GM12878 (cell line): ENCODE data around the gene ABCC2. TPM values are rescaled to one million over a fixed set of nuclear protein-coding genes. Genes with fewer than 3 reads are reported as not detected.

Source experiments
- ATAC-seq: fragments of 200-7000 bp; cut with Tn5 transposase; 3 replicates; pipeline ENCODE4 v1.9.1; 2020; ENCODE audit warnings: mild to moderate bottlenecking, moderate library complexity
- BruUV-seq: library from RNA; stranded (reverse); fragments of 400-500 nt; replicated peaks from 2 replicates; lab custom pipeline; 2021; lab: Mats Ljungman, UMichigan
- CTCF ChIA-PET: fragments of 300-600 bp; sonication (Branson Sonifier 250); formaldehyde crosslinking; extraction: SDS; loops from one replicate; lab custom pipeline; 2021; ENCODE audit warnings: inconsistent platforms; lab: Yijun Ruan, JAX
- POLR2A ChIA-PET: fragments of 350-600 bp; formaldehyde crosslinking; extraction: SDS; loops from one replicate; lab custom pipeline; 2021; ENCODE audit warnings: inconsistent platforms; lab: Charles Lee
- RAD21 ChIA-PET: fragments of 300-600 bp; sonication (Branson Sonifier 250); formaldehyde crosslinking; loops from one replicate; lab custom pipeline; 2023; ENCODE audit warnings: antibody characterized with exemption; ENCODE audit not compliant: unreplicated experiment; lab: Charles Lee
- SMC1A ChIA-PET: fragments of 300-600 bp; sonication (Branson Sonifier 250); formaldehyde crosslinking; loops from one replicate; lab custom pipeline; 2023; ENCODE audit not compliant: unreplicated experiment, uncharacterized antibody; lab: Charles Lee
- DNase-seq: peaks from one replicate; pipeline ENCODE4 v3.0.0-alpha.2; 2011; ENCODE audit warnings: low read depth, low spot score
- FAIRE-seq: peaks from 3 replicates; lab custom pipeline; 2011; peaks lifted over from hg19 to GRCh38; lab: Jason Lieb, UNC
- H2AFZ ChIP-seq: 2 replicates; pipeline ENCODE4 v1.6.0; 2011; ENCODE audit warnings: low read depth, low read length, control low read depth; ENCODE audit not compliant: control insufficient read depth
- H3K27ac ChIP-seq: 2 replicates; pipeline ENCODE4 v1.5.1; 2011; ENCODE audit warnings: control low read depth; ENCODE audit not compliant: control insufficient read depth, insufficient read depth
- H3K27me3 ChIP-seq, 2 experiments: replicated peaks in 1 of 2; 2 replicates each; pipeline versions ENCODE4 v1.6.0 to v1.6.1; 2011; ENCODE audit warnings: low read length in 1 of 2; ENCODE audit not compliant: control insufficient read depth in 2 of 2, insufficient read depth in 2 of 2
- H3K36me3 ChIP-seq, 2 experiments: 2 replicates each; pipeline ENCODE4 v1.5.1; 2011; ENCODE audit warnings: low read length in 1 of 2; ENCODE audit not compliant: control insufficient read depth in 2 of 2, insufficient read depth in 2 of 2
- H3K4me1 ChIP-seq: 2 replicates; pipeline ENCODE4 v1.6.1; 2011; ENCODE audit warnings: mild to moderate bottlenecking, low read length, moderate library complexity, mixed read lengths; ENCODE audit not compliant: control insufficient read depth, insufficient read depth
- H3K4me2 ChIP-seq: 2 replicates; pipeline ENCODE4 v1.6.0; 2011; ENCODE audit warnings: control low read depth; ENCODE audit not compliant: control insufficient read depth, insufficient read depth
- H3K4me3 ChIP-seq: fragments of 200-600 bp; sonication (generic); 2 replicates; pipeline ENCODE4 v1.5.1; 2016
- H3K79me2 ChIP-seq: 2 replicates; pipeline ENCODE4 v1.6.0; 2011; ENCODE audit warnings: low read length; ENCODE audit not compliant: control insufficient read depth, insufficient read depth
- H3K9ac ChIP-seq: 2 replicates; pipeline ENCODE4 v1.8.0; 2011; ENCODE audit warnings: low read length, control low read depth, mixed read lengths; ENCODE audit not compliant: control insufficient read depth, insufficient read depth
- H3K9me3 ChIP-seq: replicated peaks from 3 replicates; pipeline ENCODE4 v1.5.1; 2011; ENCODE audit warnings: mild to moderate bottlenecking, low read length; ENCODE audit not compliant: control insufficient read depth, insufficient read depth
- H4K20me1 ChIP-seq: 2 replicates; pipeline ENCODE4 v1.6.0; 2011; ENCODE audit not compliant: control insufficient read depth, insufficient read depth
- ASH2L ChIP-seq: fragments of 300-600, 200-600 bp; sonication (generic); IDR thresholded peaks from 2 replicates; pipeline ENCODE4 v1.6.1; 2017; ENCODE audit warnings: low read depth, mild to moderate bottlenecking, borderline replicate concordance
- BRCA1 ChIP-seq: IDR thresholded peaks from 2 replicates; pipeline ENCODE4 v1.6.1; 2011; ENCODE audit warnings: low read depth, low read length, improper control_type of control experiment
- CBX5 ChIP-seq: sonication (generic); IDR thresholded peaks from 2 replicates; pipeline ENCODE4 v1.6.1; 2016; ENCODE audit warnings: low read depth, moderate library complexity, mild to moderate bottlenecking, inconsistent platforms
- EED ChIP-seq: sonication (generic); IDR thresholded peaks from 2 replicates; pipeline ENCODE4 v1.6.1; 2016; ENCODE audit warnings: antibody characterized with exemption, low read depth
- FOS ChIP-seq: IDR thresholded peaks from 3 replicates; pipeline ENCODE4 v1.6.1; 2011; ENCODE audit warnings: borderline replicate concordance; ENCODE audit not compliant: insufficient read length; ENCODE audit errors: extremely low read depth
- GATAD2B ChIP-seq: fragments of 450-650 bp; conservative IDR thresholded peaks from 2 replicates; pipeline ENCODE4 v1.6.1; 2017; ENCODE audit warnings: low read depth, mild to moderate bottlenecking, moderate library complexity
- RBBP5 ChIP-seq: fragments of 200-600 bp; sonication (generic); conservative IDR thresholded peaks from 2 replicates; pipeline ENCODE4 v1.6.1; 2016
- STAT1 ChIP-seq: fragments of 450-650 bp; conservative IDR thresholded peaks from 2 replicates; pipeline ENCODE4 v1.6.1; 2014; ENCODE audit warnings: antibody characterized with exemption, mild to moderate bottlenecking
- SUPT20H ChIP-seq: IDR thresholded peaks from 2 replicates; pipeline ENCODE4 v1.6.1; 2011; ENCODE audit warnings: low read depth, mild to moderate bottlenecking, low read length, moderate library complexity, borderline replicate concordance; ENCODE audit not compliant: control insufficient read depth
- ZNF207 ChIP-seq: fragments of 450-650 bp; IDR thresholded peaks from 2 replicates; pipeline ENCODE4 v1.6.1; 2014; ENCODE audit warnings: antibody characterized with exemption, mild to moderate bottlenecking, borderline replicate concordance
- ZNF274 ChIP-seq: IDR thresholded peaks from one replicate; pipeline ENCODE4 v1.8.0; 2011; ENCODE audit not compliant: insufficient read length, insufficient read depth
- WGBS: methylation state at CpG from one replicate; pipeline ENCODE4 v1.1.6; 2016; ENCODE audit warnings: low lambda C conversion rate; ENCODE audit not compliant: insufficient replicate concordance, insufficient coverage; ENCODE audit errors: missing lambda C conversion rate; 5-methylcytosine and 5-hydroxymethylcytosine counted together
- in situ Hi-C: fragments of 300-500 bp; cut with MboI; formaldehyde crosslinking; loops from 9 replicates; pipeline ENCODE4 v1.14.3; 2018; ENCODE audit warnings: mixed read lengths
- intact Hi-C: fragments of 100-400 bp; cut with micrococcal nuclease; formaldehyde crosslinking; loops from one replicate; pipeline ENCODE4 v1.14.2; 2022; ENCODE audit not compliant: unreplicated experiment
- polyA plus RNA-seq, 11 experiments: library from polyadenylated mRNA; depleted of rRNA in 4 of 11; unstranded in 6 of 11; stranded (reverse) in 5 of 11; fragments of >200 nt; fragmentation: Nextera tagmentation in 4 of 11; fragmentation: Illumina TruSeq in 1 of 11; extraction: Ambion mirVana in 4 of 11; extraction: Trizol in 1 of 11; gene quantifications; 1 replicate in 1 of 11; 2 replicates in 10 of 11; pipeline versions ENCODE4 v1.2.1 to v1.2.3, GENCODE V29; 2011 to 2016; ENCODE audit warnings: inconsistent platforms in 2 of 11, missing spikeins in 2 of 11, low read depth in 1 of 11
- total RNA-seq, 4 experiments: library from RNA; depleted of rRNA in 3 of 4; stranded (reverse); fragments of >200 nt in 3 of 4; fragmentation: Illumina TruSeq in 1 of 4; extraction: Trizol in 1 of 4; gene quantifications; 2 replicates each; pipeline versions ENCODE4 v1.2.1 to v1.2.3, GENCODE V29; 2013 to 2021
- TF ChIP-seq, protein P1 (sequence below): IDR thresholded peaks from 2 replicates; pipeline ENCODE4 v1.6.1; 2012; ENCODE audit warnings: low read depth, low read length, improper control_type of control experiment
- TF ChIP-seq, protein P2 (sequence below), 3 experiments: IDR thresholded peaks in 2 of 3; conservative IDR thresholded peaks in 1 of 3; 2 replicates each; pipeline ENCODE4 v1.5.1; 2011; ENCODE audit warnings: low read depth in 3 of 3, low read length in 3 of 3, mild to moderate bottlenecking in 3 of 3, control low read depth in 2 of 3, moderate library complexity in 2 of 3, inconsistent platforms in 1 of 3, mixed read lengths in 1 of 3; ENCODE audit not compliant: control insufficient read depth in 2 of 3, insufficient read depth in 1 of 3; ENCODE audit errors: extremely low read depth in 1 of 3
- TF ChIP-seq, protein P3 (sequence below): IDR thresholded peaks from 2 replicates; pipeline ENCODE4 v1.6.1; 2011; ENCODE audit warnings: low read depth, mild to moderate bottlenecking, low read length, moderate library complexity, borderline replicate concordance; ENCODE audit errors: extremely low read depth

Gene ABCC2
- total and polyA plus RNA-seq, 10 of the 15 experiments (the other 5 are each of a cell fraction or from before 2014, with no cell fraction given) = 0.02 to 0.95 (median 0.21) TPM

DNA sequence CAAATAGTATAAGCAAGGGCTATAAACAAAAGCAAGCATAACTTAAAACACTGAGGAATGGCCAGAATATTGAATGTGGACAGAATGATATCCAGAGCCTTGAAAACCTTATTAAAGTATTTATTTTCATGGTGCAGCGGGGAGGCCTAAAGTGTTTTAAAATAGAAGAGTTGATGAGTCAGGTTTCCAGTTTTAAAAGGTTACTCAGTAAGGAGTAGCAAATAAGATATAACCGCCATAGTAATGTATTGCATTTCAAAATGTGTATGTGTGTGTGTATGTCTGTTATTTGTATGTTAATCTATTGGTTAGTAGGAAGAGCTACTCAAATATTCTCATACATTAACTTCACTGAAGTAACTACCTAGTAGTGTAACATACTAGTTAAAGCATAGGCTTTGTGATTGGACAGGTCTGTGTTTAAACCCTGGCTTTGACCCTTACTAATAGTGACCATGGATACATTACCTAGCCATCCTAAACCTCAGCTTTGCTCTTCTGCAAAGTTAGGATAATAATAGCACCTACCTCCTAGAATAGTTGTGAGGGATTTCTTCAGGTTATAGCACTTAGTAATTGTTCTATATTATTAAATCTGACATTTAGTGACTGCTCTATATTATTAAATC lies 33.5 kb upstream of the ABCC2 start:
- no peak for FAIRE-seq
- H3K79me2 ChIP-seq = no peaks in the 10 kb centered on the region
- no peak for ATAC-seq
- POLR2A ChIA-PET = interaction anchor here (0.6 kb wide), 1 partner anchor 25 kb away, joined by 4 read pairs; no protein-coding TSS in a partner anchor
- no TSS peak for BruUV-seq
- H3K27me3 ChIP-seq = no peaks in the 10 kb centered on the region
- TF ChIP-seq STAT1 (no peak), GATAD2B (no peak), ZNF274 (no peak), BRCA1 (no peak), EED (no peak), CBX5 (no peak), FOS (no peak), SUPT20H (no peak), RBBP5 (no peak), ZNF207 (no peak), ASH2L (no peak)
- TF ChIP-seq, protein P1, sequence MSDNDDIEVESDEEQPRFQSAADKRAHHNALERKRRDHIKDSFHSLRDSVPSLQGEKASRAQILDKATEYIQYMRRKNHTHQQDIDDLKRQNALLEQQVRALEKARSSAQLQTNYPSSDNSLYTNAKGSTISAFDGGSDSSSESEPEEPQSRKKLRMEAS = no peak
- TF ChIP-seq, protein P2, sequence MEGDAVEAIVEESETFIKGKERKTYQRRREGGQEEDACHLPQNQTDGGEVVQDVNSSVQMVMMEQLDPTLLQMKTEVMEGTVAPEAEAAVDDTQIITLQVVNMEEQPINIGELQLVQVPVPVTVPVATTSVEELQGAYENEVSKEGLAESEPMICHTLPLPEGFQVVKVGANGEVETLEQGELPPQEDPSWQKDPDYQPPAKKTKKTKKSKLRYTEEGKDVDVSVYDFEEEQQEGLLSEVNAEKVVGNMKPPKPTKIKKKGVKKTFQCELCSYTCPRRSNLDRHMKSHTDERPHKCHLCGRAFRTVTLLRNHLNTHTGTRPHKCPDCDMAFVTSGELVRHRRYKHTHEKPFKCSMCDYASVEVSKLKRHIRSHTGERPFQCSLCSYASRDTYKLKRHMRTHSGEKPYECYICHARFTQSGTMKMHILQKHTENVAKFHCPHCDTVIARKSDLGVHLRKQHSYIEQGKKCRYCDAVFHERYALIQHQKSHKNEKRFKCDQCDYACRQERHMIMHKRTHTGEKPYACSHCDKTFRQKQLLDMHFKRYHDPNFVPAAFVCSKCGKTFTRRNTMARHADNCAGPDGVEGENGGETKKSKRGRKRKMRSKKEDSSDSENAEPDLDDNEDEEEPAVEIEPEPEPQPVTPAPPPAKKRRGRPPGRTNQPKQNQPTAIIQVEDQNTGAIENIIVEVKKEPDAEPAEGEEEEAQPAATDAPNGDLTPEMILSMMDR (IDR thresholded peaks at IDR 0.05 in 2 of 3, conservative IDR thresholded peaks at IDR 0.05 in 1 of 3; ENCODE audit: control insufficient read depth in 2 of 3, extremely low read depth in 1 of 3, insufficient read depth in 1 of 3, low read depth in 3 of 3, low read length in 3 of 3) = no peak
- TF ChIP-seq, protein P3, sequence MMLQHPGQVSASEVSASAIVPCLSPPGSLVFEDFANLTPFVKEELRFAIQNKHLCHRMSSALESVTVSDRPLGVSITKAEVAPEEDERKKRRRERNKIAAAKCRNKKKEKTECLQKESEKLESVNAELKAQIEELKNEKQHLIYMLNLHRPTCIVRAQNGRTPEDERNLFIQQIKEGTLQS = no peak
- DNase-seq = no peak
- intact Hi-C loops = no loop called here
- no peaks in the 10 kb centered on the region for H3K4me1 ChIP-seq
- no peaks in the 10 kb centered on the region for H4K20me1 ChIP-seq
- RAD21 ChIA-PET = no interaction called here
- no peak overlapping the region for H3K9ac ChIP-seq
- 94% methylated on average over 2 of the region's 2 CpGs for WGBS
- H3K9me3 ChIP-seq = no peaks in the 10 kb centered on the region
- SMC1A ChIA-PET = interaction anchor here (0.8 to 1.4 kb wide), 3 partner anchors 12 to 127 kb away, joined by 3 to 6 read pairs (median 3); no protein-coding TSS in a partner anchor
- peaks cover 2 to 28% of the 10 kb centered on the region in 2 experiments for H3K36me3 ChIP-seq
- in situ Hi-C loops = no loop called here
- no peak overlapping the region for H3K4me2 ChIP-seq
- H3K27ac ChIP-seq = no peak overlapping the region
- no peak overlapping the region for H3K4me3 ChIP-seq
- CTCF ChIA-PET = no interaction called here
- H2AFZ ChIP-seq = no peak overlapping the region
